Endothelial cell of umbilical vein (primary cell): ENCODE measurements around the gene SPATS2L. TPM values are rescaled to one million over a fixed set of nuclear protein-coding genes. Genes with fewer than 3 reads are reported as not detected.

Source experiments
- BruUV-seq: library from RNA; stranded (reverse); fragments of 400-500 nt; replicated peaks from 2 replicates; lab custom pipeline; 2021; lab: Mats Ljungman, UMichigan
- CTCF ChIA-PET: fragments of 300-600, 350-600 bp; sonication (Branson Sonifier 250); formaldehyde crosslinking; loops from one replicate; lab custom pipeline; 2021; ENCODE audit warnings: antibody characterized with exemption, inconsistent platforms; lab: Charles Lee
- POLR2A ChIA-PET: fragments of 300-600, 350-600 bp; sonication (Branson Sonifier 250); formaldehyde crosslinking; loops from one replicate; lab custom pipeline; 2021; ENCODE audit warnings: antibody characterized with exemption, inconsistent platforms; lab: Charles Lee
- DNase-seq: peaks from one replicate; pipeline ENCODE4 v3.0.0-alpha.2; 2011; ENCODE audit warnings: low read depth, low spot score
- FAIRE-seq: peaks from 2 replicates; lab custom pipeline; 2011; peaks lifted over from hg19 to GRCh38; lab: Jason Lieb, UNC
- H2AFZ ChIP-seq: 2 replicates; pipeline ENCODE4 v1.6.0; 2012; ENCODE audit warnings: low read depth, low read length, control low read depth, inconsistent platforms
- H3K27ac ChIP-seq: 2 replicates; pipeline ENCODE4 v1.5.1; 2011; ENCODE audit warnings: low read depth, mild to moderate bottlenecking, control low read depth, low read length, moderate library complexity; ENCODE audit not compliant: insufficient read depth
- H3K27me3 ChIP-seq, 2 experiments: 2 replicates each; pipeline versions ENCODE4 v1.6.0 to v1.6.1; 2011; ENCODE audit warnings: low read length in 2 of 2, mixed read lengths in 1 of 2; ENCODE audit not compliant: control insufficient read depth in 2 of 2, insufficient read depth in 2 of 2
- H3K36me3 ChIP-seq, 2 experiments: 2 replicates in 1 of 2; 3 replicates in 1 of 2; pipeline ENCODE4 v1.5.1; 2011; ENCODE audit warnings: low read length in 2 of 2, mild to moderate bottlenecking in 1 of 2, moderate library complexity in 1 of 2; ENCODE audit not compliant: control insufficient read depth in 2 of 2, insufficient read depth in 2 of 2; ENCODE audit errors: extremely low read depth in 1 of 2
- H3K4me1 ChIP-seq: 3 replicates; pipeline ENCODE4 v1.5.1; 2011; ENCODE audit warnings: mild to moderate bottlenecking, low read length; ENCODE audit not compliant: control insufficient read depth, insufficient read depth; ENCODE audit errors: extremely low read depth
- H3K4me2 ChIP-seq: 2 replicates; pipeline ENCODE4 v1.6.1; 2011; ENCODE audit warnings: low read length, control low read depth, mixed read lengths; ENCODE audit not compliant: insufficient read depth
- H3K4me3 ChIP-seq, 3 experiments: fragments of 200-600 bp in 1 of 3; sonication (generic), shearing (Covaris generic) in 1 of 3; replicated peaks in 1 of 3; 2 replicates each; pipeline ENCODE4 v1.5.1; 2011 to 2016; ENCODE audit warnings: control low read depth in 3 of 3, low read length in 3 of 3, mild to moderate bottlenecking in 2 of 3, inconsistent platforms in 1 of 3, low read depth in 1 of 3, moderate library complexity in 1 of 3; ENCODE audit not compliant: insufficient read depth in 1 of 3
- H3K79me2 ChIP-seq: 2 replicates; pipeline ENCODE4 v1.6.0; 2012; ENCODE audit warnings: low read length, inconsistent platforms; ENCODE audit not compliant: control insufficient read depth, insufficient read depth
- H3K9ac ChIP-seq: replicated peaks from 2 replicates; pipeline ENCODE3; 2011; ENCODE audit warnings: low read length, control low read depth; ENCODE audit not compliant: insufficient read depth; ENCODE audit errors: extremely low read depth
- H3K9me1 ChIP-seq: replicated peaks from 3 replicates; pipeline ENCODE4 v1.6.0; 2011; ENCODE audit warnings: mild to moderate bottlenecking, low read length; ENCODE audit not compliant: control insufficient read depth, insufficient read depth; ENCODE audit errors: extremely low read depth
- H3K9me3 ChIP-seq: replicated peaks from 2 replicates; pipeline ENCODE4 v1.5.1; 2012; ENCODE audit warnings: low read length, inconsistent platforms; ENCODE audit not compliant: control insufficient read depth, insufficient read depth
- H4K20me1 ChIP-seq: replicated peaks from 2 replicates; pipeline ENCODE3; 2011; ENCODE audit warnings: mild to moderate bottlenecking, low read length; ENCODE audit not compliant: control insufficient read depth, insufficient read depth; ENCODE audit errors: extremely low read depth
- CTCF ChIP-seq, 2 donors: IDR thresholded peaks; 1 replicate in 1 of 2; 2 replicates in 1 of 2; pipeline ENCODE4 v1.5.1; 2011; ENCODE audit warnings: low read length in 2 of 2, mild to moderate bottlenecking in 2 of 2, moderate library complexity in 2 of 2, control low read depth in 1 of 2, inconsistent platforms in 1 of 2, low read depth in 1 of 2; ENCODE audit not compliant: insufficient read depth in 1 of 2; ENCODE audit errors: extremely low read depth in 1 of 2
- EZH2 ChIP-seq: IDR thresholded peaks from 2 replicates; pipeline ENCODE4 v1.6.1; 2012; ENCODE audit warnings: borderline replicate concordance, low read depth, mild to moderate bottlenecking, moderate library complexity, low read length, inconsistent platforms; ENCODE audit not compliant: severe bottlenecking
- FOS ChIP-seq: IDR thresholded peaks from 2 replicates; pipeline ENCODE4 v1.6.1; 2011; ENCODE audit warnings: mild to moderate bottlenecking, low read length, moderate library complexity, borderline replicate concordance; ENCODE audit not compliant: insufficient read depth
- GATA2 ChIP-seq: IDR thresholded peaks from 2 replicates; pipeline ENCODE4 v1.7.0; 2011; ENCODE audit warnings: low read depth, mild to moderate bottlenecking, moderate library complexity, mixed read lengths, low read length; ENCODE audit not compliant: insufficient read length, insufficient read depth
- JUN ChIP-seq: IDR thresholded peaks from 2 replicates; pipeline ENCODE4 v1.6.1; 2011; ENCODE audit warnings: borderline replicate concordance, low read depth; ENCODE audit not compliant: insufficient read length, insufficient read depth
- MAX ChIP-seq: IDR thresholded peaks from 2 replicates; pipeline ENCODE4 v1.6.1; 2011; ENCODE audit not compliant: insufficient read depth, insufficient read length
- MYC ChIP-seq: IDR thresholded peaks from one replicate; pipeline ENCODE4 v1.6.1; 2011; ENCODE audit warnings: mild to moderate bottlenecking, low read depth, low read length
- POLR2A ChIP-seq: IDR thresholded peaks from 2 replicates; pipeline ENCODE4 v1.6.1; 2012; ENCODE audit warnings: low read depth, mild to moderate bottlenecking, control low read depth, low read length
- POLR2AphosphoS5 ChIP-seq: IDR thresholded peaks from 2 replicates; pipeline ENCODE4 v1.6.1; 2012; ENCODE audit warnings: low read depth, mild to moderate bottlenecking, control low read depth, low read length, moderate library complexity; ENCODE audit not compliant: insufficient read depth
- dilution Hi-C: fragments of 300-500 bp; cut with MboI; formaldehyde crosslinking; loops from one replicate; pipeline ENCODE4 v1.15.0; 2019; ENCODE audit warnings: low sequenced_read_pairs; ENCODE audit not compliant: extremely low pct_ligation_motif_present
- intact Hi-C: fragments of 100-400 bp; cut with micrococcal nuclease; formaldehyde crosslinking; loops from one replicate; pipeline ENCODE4 v1.10.0; 2022
- polyA plus RNA-seq, 4 experiments: library from polyadenylated mRNA; depleted of rRNA in 3 of 4; stranded (reverse) in 3 of 4; unstranded in 1 of 4; fragments of >200 nt; gene quantifications; 2 replicates each; pipeline versions ENCODE4 v1.2.1 to v1.2.3, GENCODE V29; 2011 to 2012; ENCODE audit warnings: missing spikeins in 1 of 4
- total RNA-seq: library from RNA; stranded (reverse); gene quantifications from 2 replicates; pipeline ENCODE4 v1.2.3, GENCODE V29; 2021

The SPATS2L gene
- total and polyA plus RNA-seq, 2 donors (not counting 3 experiments of a cell fraction or from before 2014, with no cell fraction given), result 29.1 to 72.9 TPM

- FAIRE-seq (no peak), DNase-seq (no peak)
- no peaks in the 10 kb centered on the region for H3K79me2 ChIP-seq
- H3K36me3 ChIP-seq, result no peaks in the 10 kb centered on the region
- ChIA-PET CTCF (interaction anchor here (1.6 kb wide), 1 partner anchor 21 kb away, joined by 4 read pairs; no protein-coding TSS in a partner anchor), POLR2A (no interaction called here)
- dilution Hi-C loops (no loop called here), intact Hi-C loops (no loop called here)
- no peaks in the 10 kb centered on the region for H3K9me3 ChIP-seq
- TF ChIP-seq GATA2, result no peak
- TF ChIP-seq POLR2A, result no peak
- TF ChIP-seq MYC, result no peak
- TF ChIP-seq JUN, result no peak
- no peak for TF ChIP-seq FOS
- TF ChIP-seq EZH2, result no peak
- TF ChIP-seq MAX, result no peak
- no peak for TF ChIP-seq CTCF (IDR thresholded peaks at IDR 0.05; ENCODE audit: extremely low read depth in 1 of 2, insufficient read depth in 1 of 2, low read depth in 1 of 2, low read length in 2 of 2)
- TF ChIP-seq POLR2AphosphoS5, result no peak
- BruUV-seq, result no TSS peak
- no peak overlapping the region for H3K27ac ChIP-seq
- no peaks in the 10 kb centered on the region for H3K9me1 ChIP-seq
- no peaks in the 10 kb centered on the region for H3K4me1 ChIP-seq
- H3K4me2 ChIP-seq, result no peak overlapping the region
- H3K27me3 ChIP-seq, result peaks cover 0 to 4% of the 10 kb centered on the region in 2 experiments
- no peak overlapping the region for H3K4me3 ChIP-seq
- H4K20me1 ChIP-seq, result no peaks in the 10 kb centered on the region
- H3K9ac ChIP-seq, result no peak overlapping the region
- H2AFZ ChIP-seq, result no peak overlapping the region
Measured at GRCh38 chr2:200264631-200265030, 41.9 kb upstream of the SPATS2L start.
